Kidney epithelial cell (primary cell): ENCODE data around the gene TMEM106B. TPM values are rescaled to one million over a fixed set of nuclear protein-coding genes. Genes with fewer than 3 reads are reported as not detected.
"Not testable (repeated sequence)": the region's sequence is repeated elsewhere in the genome, so short reads cannot be mapped to it uniquely, and the experiment has no call there.

Source experiments
- DNase-seq: peaks from one replicate; pipeline ENCODE4 v3.0.0-alpha.2; 2010; ENCODE audit warnings: low read depth
- H3K27me3 ChIP-seq: 2 replicates; pipeline ENCODE4 v1.6.0; 2011; ENCODE audit warnings: low read length; ENCODE audit not compliant: control insufficient read depth, insufficient read depth
- H3K36me3 ChIP-seq: 2 replicates; pipeline ENCODE4 v1.5.1; 2011; ENCODE audit warnings: low read length; ENCODE audit not compliant: control insufficient read depth, insufficient read depth
- H3K4me3 ChIP-seq: 2 replicates; pipeline ENCODE4 v1.5.1; 2011; ENCODE audit warnings: low read depth, mild to moderate bottlenecking, control low read depth, low read length
- CTCF ChIP-seq: IDR thresholded peaks from 2 replicates; pipeline ENCODE4 v1.5.1; 2011; ENCODE audit warnings: mild to moderate bottlenecking, moderate library complexity, low read length, control low read depth, inconsistent platforms; ENCODE audit not compliant: insufficient read depth, poor library complexity, severe bottlenecking
- total RNA-seq: library from RNA; depleted of rRNA; stranded (reverse); fragments of >200 nt; gene quantifications from 2 replicates; pipeline ENCODE4 v1.2.3, GENCODE V29; 2015

Gene TMEM106B
- 128 and 146 TPM in 2 replicates for total RNA-seq

- Histone ChIP-seq H3K27me3 (no peaks in the 10 kb centered on the region), H3K36me3 (no peaks in the 10 kb centered on the region), H3K4me3 (peak within 1 kb of the TSS; percentile 77)
- TF ChIP-seq CTCF: no peak
- DNase-seq: peak; percentile 75
Observed at GRCh38 chr7:12211054-12211710, at the start of gene TMEM106B. Gene TMEM106B (plus strand): TSS chr7:12211294. CDS start chr7:12214811, 3,517 bp downstream.

- no peak for TF ChIP-seq CTCF
- Histone ChIP-seq H3K27me3 (no peaks in the 10 kb centered on the region), H3K36me3 (no peaks in the 10 kb centered on the region), H3K4me3 (no peak overlapping the region)
- DNase-seq: no peak
Observed at GRCh38 chr7:12162415-12163113, 48.5 kb upstream of the TMEM106B start.

- not testable (repeated sequence) for H3K4me3 ChIP-seq, DNase-seq, H3K27me3 ChIP-seq, H3K36me3 ChIP-seq
Observed at GRCh38 chr7:12168065-12168464, 43.0 kb upstream of the TMEM106B start.

- DNase-seq, H3K4me3 ChIP-seq, H3K27me3 ChIP-seq, H3K36me3 ChIP-seq: not testable (repeated sequence)
Observed at GRCh38 chr7:12169981-12170820, 40.9 kb upstream of the TMEM106B start.

GRCh38 chr7:12173671-12174070 lies 37.4 kb upstream of the TMEM106B start:
- no peak for DNase-seq
- no peak for TF ChIP-seq CTCF
- no peaks in the 10 kb centered on the region for H3K27me3 ChIP-seq
- H3K4me3 ChIP-seq: no peak overlapping the region
- no peaks in the 10 kb centered on the region for H3K36me3 ChIP-seq

- H3K4me3 ChIP-seq: no peak overlapping the region
- H3K27me3 ChIP-seq: no peaks in the 10 kb centered on the region
- no peaks in the 10 kb centered on the region for H3K36me3 ChIP-seq
- TF ChIP-seq CTCF: no peak
- no peak for DNase-seq
Observed at GRCh38 chr7:12174931-12175330, 36.2 kb upstream of the TMEM106B start.
